SK-N-SH (cell line): ENCODE measurements around the gene ASTN2. TPM values are rescaled to one million over a fixed set of nuclear protein-coding genes. Genes with fewer than 3 reads are reported as not detected.

ENCODE experiments used
- CTCF ChIA-PET: fragments of 300-600, 350-600 bp; formaldehyde crosslinking; extraction: SDS; loops from one replicate; lab custom pipeline; 2021; lab: Yijun Ruan, JAX
- POLR2A ChIA-PET: fragments of 350-600 bp; sonication (Branson Sonifier 250); formaldehyde crosslinking; extraction: SDS; loops from one replicate; lab custom pipeline; 2020; ENCODE audit warnings: antibody characterized with exemption, inconsistent platforms; lab: Yijun Ruan, JAX
- DNase-seq: peaks from one replicate; pipeline ENCODE4 v3.0.0; 2012
- H2AFZ ChIP-seq: fragments of 200-600 bp; sonication (generic); 2 replicates; pipeline ENCODE4 v1.8.1; 2016; ENCODE audit warnings: antibody characterized with exemption, mild to moderate bottlenecking, low read depth
- H3F3A ChIP-seq: fragments of 200-600 bp; sonication (generic); replicated peaks from 2 replicates; pipeline ENCODE3; 2016; ENCODE audit warnings: antibody characterized with exemption, mild to moderate bottlenecking; ENCODE audit not compliant: insufficient read depth
- H3K27ac ChIP-seq, 2 experiments: fragments of 200-500 bp in 1 of 2; fragments of 200-600 bp in 1 of 2; sonication (Bioruptor generic) in 1 of 2; sonication (generic), shearing (Covaris generic) in 1 of 2; 2 replicates each; pipeline versions ENCODE4 v1.5.1 to v1.6.1; 2014 to 2016; ENCODE audit warnings: low read depth in 2 of 2, inconsistent platforms in 1 of 2, low read length in 1 of 2, mild to moderate bottlenecking in 1 of 2, mixed read lengths in 1 of 2
- H3K27me3 ChIP-seq: fragments of 200-600 bp; sonication (generic), shearing (Covaris generic); 2 replicates; pipeline ENCODE4 v1.6.1; 2016; ENCODE audit warnings: mixed run types; ENCODE audit not compliant: insufficient read depth
- H3K36me3 ChIP-seq, 2 experiments: fragments of 200-500 bp in 1 of 2; fragments of 200-600 bp in 1 of 2; sonication (Bioruptor generic) in 1 of 2; sonication (generic) in 1 of 2; replicated peaks in 1 of 2; 2 replicates each; pipeline versions ENCODE3 to v1.5.1; 2014 to 2016; ENCODE audit warnings: low read length in 1 of 2, mild to moderate bottlenecking in 1 of 2; ENCODE audit not compliant: insufficient read depth in 2 of 2, control insufficient read depth in 1 of 2
- H3K4me1 ChIP-seq, 2 experiments: fragments of 200-500 bp in 1 of 2; fragments of 200-600 bp in 1 of 2; sonication (Bioruptor generic) in 1 of 2; sonication (generic), shearing (Covaris generic) in 1 of 2; 2 replicates each; pipeline versions ENCODE4 v1.5.1 to v1.6.1; 2014 to 2016; ENCODE audit warnings: low read depth in 1 of 2, low read length in 1 of 2, mixed run types in 1 of 2; ENCODE audit not compliant: insufficient read depth in 2 of 2, control insufficient read depth in 1 of 2
- H3K4me2 ChIP-seq: fragments of 200-600 bp; sonication (generic), shearing (Covaris generic); 2 replicates; pipeline ENCODE4 v1.6.1; 2017; ENCODE audit warnings: mixed run types
- H3K4me3 ChIP-seq, 2 experiments: fragments of 200-500 bp in 1 of 2; fragments of 200-600 bp in 1 of 2; sonication (Bioruptor generic) in 1 of 2; sonication (generic), shearing (Covaris generic) in 1 of 2; 2 replicates each; pipeline versions ENCODE4 v1.5.1 to v1.8.1; 2014 to 2016; ENCODE audit warnings: low read depth in 2 of 2, inconsistent platforms in 1 of 2, low read length in 1 of 2, mild to moderate bottlenecking in 1 of 2, mixed read lengths in 1 of 2, moderate library complexity in 1 of 2
- H3K79me2 ChIP-seq: fragments of 200-600 bp; sonication (generic); 2 replicates; pipeline ENCODE4 v1.8.1; 2017; ENCODE audit warnings: mild to moderate bottlenecking; ENCODE audit not compliant: insufficient read depth
- H3K9ac ChIP-seq: fragments of 200-600 bp; sonication (generic); 2 replicates; pipeline ENCODE4 v1.6.1; 2017; ENCODE audit warnings: mixed run types
- H3K9me2 ChIP-seq: fragments of 200-600 bp; sonication (generic); 2 replicates; pipeline ENCODE4 v1.6.1; 2017; ENCODE audit warnings: mixed run types
- H3K9me3 ChIP-seq: fragments of 200-600 bp; sonication (generic); 2 replicates; pipeline ENCODE4 v1.6.1; 2017; ENCODE audit warnings: mixed run types, mild to moderate bottlenecking, moderate library complexity
- H4K20me1 ChIP-seq: fragments of 200-600 bp; sonication (generic); 2 replicates; pipeline ENCODE4 v1.6.1; 2017; ENCODE audit warnings: mild to moderate bottlenecking, mixed run types; ENCODE audit not compliant: insufficient read depth
- CHD2 ChIP-seq: fragments of 150-350 bp; IDR thresholded peaks from 2 replicates; pipeline ENCODE4 v1.6.1; 2018; ENCODE audit warnings: low read length; ENCODE audit not compliant: partially characterized antibody
- ELF1 ChIP-seq: IDR thresholded peaks from 2 replicates; pipeline ENCODE4 v1.4.0; 2012
- EP300 ChIP-seq, 2 experiments: IDR thresholded peaks; 2 replicates each; pipeline versions ENCODE4 v1.4.0 to v1.6.1; 2012; ENCODE audit warnings: borderline replicate concordance in 1 of 2, low read depth in 1 of 2, low read length in 1 of 2
- EZH2phosphoT487 ChIP-seq: fragments of 200-600 bp; sonication (generic); IDR thresholded peaks from 2 replicates; pipeline ENCODE4 v1.6.1; 2017; ENCODE audit warnings: low read depth, mixed run types, mild to moderate bottlenecking, antibody characterized with exemption, moderate library complexity, borderline replicate concordance
- FOSL2 ChIP-seq: IDR thresholded peaks from 2 replicates; pipeline ENCODE4 v1.4.0; 2012; ENCODE audit warnings: low read depth, mild to moderate bottlenecking, moderate library complexity, borderline replicate concordance
- FOXJ3 ChIP-seq: sonication (generic); formaldehyde crosslinking; IDR thresholded peaks from 2 replicates; pipeline ENCODE4 v1.5.1; 2020; ENCODE audit warnings: mild to moderate bottlenecking, missing genetic modification reagents
- GATA2 ChIP-seq: sonication (generic); formaldehyde crosslinking; IDR thresholded peaks from 2 replicates; pipeline ENCODE4 v1.5.0; 2020; ENCODE audit warnings: mild to moderate bottlenecking, missing genetic modification reagents
- JUND ChIP-seq: IDR thresholded peaks from 2 replicates; pipeline ENCODE4 v1.4.0; 2012
- NFIC ChIP-seq: IDR thresholded peaks from 2 replicates; pipeline ENCODE4 v1.4.0; 2012; ENCODE audit warnings: borderline replicate concordance
- NRF1 ChIP-seq: IDR thresholded peaks from 2 replicates; pipeline ENCODE4 v1.6.1; 2012; ENCODE audit warnings: low read depth, mild to moderate bottlenecking, low read length
- PBX3 ChIP-seq: IDR thresholded peaks from 2 replicates; pipeline ENCODE4; 2012
- POLR2AphosphoS5 ChIP-seq: IDR thresholded peaks from 2 replicates; pipeline ENCODE4 v1.6.1; 2012; ENCODE audit warnings: low read depth, low read length
- RAD21 ChIP-seq: IDR thresholded peaks from 2 replicates; pipeline ENCODE4 v1.6.1; 2012; ENCODE audit warnings: mild to moderate bottlenecking, low read length
- RCOR1 ChIP-seq: fragments of 150-350 bp; IDR thresholded peaks from 2 replicates; pipeline ENCODE4 v1.6.1; 2017; ENCODE audit warnings: antibody characterized with exemption, low read length
- RFX5 ChIP-seq: IDR thresholded peaks from 2 replicates; pipeline ENCODE4 v1.6.1; 2012; ENCODE audit warnings: mild to moderate bottlenecking, improper control_type of control experiment, low read length
- RXRA ChIP-seq: IDR thresholded peaks from 2 replicates; pipeline ENCODE4 v1.4.0; 2012; ENCODE audit warnings: low read depth, mild to moderate bottlenecking, borderline replicate concordance
- TAF1 ChIP-seq: IDR thresholded peaks from 2 replicates; pipeline ENCODE4 v1.6.1; 2012; ENCODE audit warnings: low read depth, mild to moderate bottlenecking, low read length, moderate library complexity, borderline replicate concordance
- TCF12 ChIP-seq: IDR thresholded peaks from 2 replicates; pipeline ENCODE4 v1.4.0; 2012
- TEAD4 ChIP-seq: IDR thresholded peaks from 2 replicates; pipeline ENCODE4 v1.4.0; 2012; ENCODE audit warnings: mild to moderate bottlenecking, borderline replicate concordance; ENCODE audit not compliant: insufficient read depth
- WGBS: methylation state at CpG from one replicate; pipeline ENCODE4 v1.1.6; 2017; ENCODE audit warnings: low lambda C conversion rate; 5-methylcytosine and 5-hydroxymethylcytosine counted together
- polyA plus RNA-seq, 3 experiments: library from polyadenylated mRNA; depleted of rRNA; stranded (reverse); fragments of >200 nt; gene quantifications; 2 replicates each; pipeline ENCODE4 v1.2.3, GENCODE V29; 2012
- TF ChIP-seq, protein P1 (sequence below): fragments of 200-600 bp; sonication (generic); IDR thresholded peaks from 2 replicates; pipeline ENCODE4 v1.6.1; 2017; ENCODE audit warnings: antibody characterized with exemption, mild to moderate bottlenecking, moderate library complexity
- TF ChIP-seq, protein P2 (sequence below): IDR thresholded peaks from 2 replicates; pipeline ENCODE4 v1.6.1; 2012; ENCODE audit warnings: mild to moderate bottlenecking, low read depth, low read length, moderate library complexity

ASTN2 gene
- polyA plus RNA-seq, 1 of the 3 experiments (the other 2 are of a cell fraction) = 6.6 TPM

DNA sequence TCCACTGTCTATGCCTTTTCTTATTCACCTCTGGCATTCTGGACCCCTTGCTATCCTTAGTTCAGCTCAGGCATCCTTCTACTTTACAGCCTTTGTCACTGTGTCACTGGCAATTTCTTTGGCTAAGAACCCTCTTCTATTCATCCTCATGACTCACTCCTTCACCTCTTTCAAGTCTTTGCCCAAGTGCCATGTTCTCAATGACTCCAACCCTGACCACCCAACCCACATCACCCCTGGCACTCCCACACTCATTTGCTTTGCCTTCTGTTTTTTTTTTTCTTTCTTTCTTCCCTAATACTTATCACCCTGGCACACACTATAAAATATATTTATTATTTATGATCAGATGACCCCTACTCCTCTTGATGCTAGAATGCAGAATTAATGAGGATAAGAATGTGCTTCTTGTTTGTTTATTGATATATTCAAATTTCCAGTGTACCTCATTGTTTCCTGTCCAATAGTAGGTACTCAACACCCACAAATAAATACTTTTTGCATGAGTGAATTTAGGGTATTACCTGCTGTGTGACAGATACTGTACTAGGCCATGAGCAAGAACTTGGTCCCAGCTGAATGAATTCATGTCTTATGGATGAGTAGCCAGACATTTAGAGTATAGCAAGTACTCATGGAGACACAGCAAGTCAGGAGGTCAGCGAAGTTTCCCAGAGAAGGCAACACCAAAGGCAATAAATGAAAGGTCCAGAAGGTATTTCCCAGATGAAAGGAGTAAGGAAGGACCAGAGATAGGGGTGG lies 1025.1 kb downstream of the ASTN2 start:
- WGBS = 88% methylated on average over 1 of the region's 1 CpG
- DNase-seq = no peak
- ChIA-PET CTCF (no interaction called here), POLR2A (no interaction called here)
- Histone ChIP-seq H3K9ac (no peak overlapping the region), H3K4me2 (no peak overlapping the region), H3K36me3 (peaks cover 51 to 81% of the 10 kb centered on the region in 2 experiments), H3K4me3 (no peak overlapping the region), H3K9me2 (no peaks in the 10 kb centered on the region), H3K79me2 (no peaks in the 10 kb centered on the region), H3F3A (peaks cover 11% of the 10 kb centered on the region), H3K4me1 (no peaks in the 10 kb centered on the region), H2AFZ (no peak overlapping the region), H4K20me1 (no peaks in the 10 kb centered on the region; the same call in 1 of the 2 replicates), H3K27me3 (no peaks in the 10 kb centered on the region), H3K27ac (no peak overlapping the region), H3K9me3 (no peaks in the 10 kb centered on the region)
- TF ChIP-seq EP300 (IDR thresholded peaks at IDR 0.05; ENCODE audit: borderline replicate concordance in 1 of 2, low read depth in 1 of 2, low read length in 1 of 2) = no peak
- TF ChIP-seq CHD2 = no peak
- TF ChIP-seq RFX5 = no peak
- no peak for TF ChIP-seq TAF1
- no peak for TF ChIP-seq ELF1
- TF ChIP-seq TEAD4 = no peak
- no peak for TF ChIP-seq FOSL2
- TF ChIP-seq RAD21 = no peak
- TF ChIP-seq, protein P1, sequence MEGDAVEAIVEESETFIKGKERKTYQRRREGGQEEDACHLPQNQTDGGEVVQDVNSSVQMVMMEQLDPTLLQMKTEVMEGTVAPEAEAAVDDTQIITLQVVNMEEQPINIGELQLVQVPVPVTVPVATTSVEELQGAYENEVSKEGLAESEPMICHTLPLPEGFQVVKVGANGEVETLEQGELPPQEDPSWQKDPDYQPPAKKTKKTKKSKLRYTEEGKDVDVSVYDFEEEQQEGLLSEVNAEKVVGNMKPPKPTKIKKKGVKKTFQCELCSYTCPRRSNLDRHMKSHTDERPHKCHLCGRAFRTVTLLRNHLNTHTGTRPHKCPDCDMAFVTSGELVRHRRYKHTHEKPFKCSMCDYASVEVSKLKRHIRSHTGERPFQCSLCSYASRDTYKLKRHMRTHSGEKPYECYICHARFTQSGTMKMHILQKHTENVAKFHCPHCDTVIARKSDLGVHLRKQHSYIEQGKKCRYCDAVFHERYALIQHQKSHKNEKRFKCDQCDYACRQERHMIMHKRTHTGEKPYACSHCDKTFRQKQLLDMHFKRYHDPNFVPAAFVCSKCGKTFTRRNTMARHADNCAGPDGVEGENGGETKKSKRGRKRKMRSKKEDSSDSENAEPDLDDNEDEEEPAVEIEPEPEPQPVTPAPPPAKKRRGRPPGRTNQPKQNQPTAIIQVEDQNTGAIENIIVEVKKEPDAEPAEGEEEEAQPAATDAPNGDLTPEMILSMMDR = no peak
- TF ChIP-seq FOXJ3 (CRISPR knock-in tag) = no peak
- no peak for TF ChIP-seq RCOR1
- no peak for TF ChIP-seq JUND
- TF ChIP-seq PBX3 = no peak

GRCh38 chr9:116387934-116388698 lies 1026.7 kb downstream of the ASTN2 start:
- Histone ChIP-seq H3K36me3 (peaks cover 43 to 83% of the 10 kb centered on the region in 2 experiments), H3K4me2 (no peak overlapping the region), H3K79me2 (no peaks in the 10 kb centered on the region; the same call in 1 of the 2 replicates), H3K9me2 (no peaks in the 10 kb centered on the region), H3F3A (peaks cover 15% of the 10 kb centered on the region), H2AFZ (no peak overlapping the region), H3K9ac (no peak overlapping the region), H3K4me3 (no peak overlapping the region), H4K20me1 (no peaks in the 10 kb centered on the region; the same call in 1 of the 2 replicates), H3K27me3 (no peaks in the 10 kb centered on the region), H3K4me1 (peaks cover 0 to 5% of the 10 kb centered on the region in 2 experiments; a peak in 1 of 4 replicates), H3K27ac (no peak overlapping the region), H3K9me3 (no peaks in the 10 kb centered on the region)
- 95% methylated on average over 6 of the region's 6 CpGs for WGBS
- ChIA-PET POLR2A (no interaction called here), CTCF (no interaction called here)
- DNase-seq = no peak
- TF ChIP-seq NFIC (no peak), RXRA (no peak), TCF12 (no peak), POLR2AphosphoS5 (no peak), RCOR1 (no peak), GATA2 (CRISPR knock-in tag) (no peak), EZH2phosphoT487 (no peak), TAF1 (no peak), NRF1 (no peak), FOSL2 (no peak)
- TF ChIP-seq, protein P2, sequence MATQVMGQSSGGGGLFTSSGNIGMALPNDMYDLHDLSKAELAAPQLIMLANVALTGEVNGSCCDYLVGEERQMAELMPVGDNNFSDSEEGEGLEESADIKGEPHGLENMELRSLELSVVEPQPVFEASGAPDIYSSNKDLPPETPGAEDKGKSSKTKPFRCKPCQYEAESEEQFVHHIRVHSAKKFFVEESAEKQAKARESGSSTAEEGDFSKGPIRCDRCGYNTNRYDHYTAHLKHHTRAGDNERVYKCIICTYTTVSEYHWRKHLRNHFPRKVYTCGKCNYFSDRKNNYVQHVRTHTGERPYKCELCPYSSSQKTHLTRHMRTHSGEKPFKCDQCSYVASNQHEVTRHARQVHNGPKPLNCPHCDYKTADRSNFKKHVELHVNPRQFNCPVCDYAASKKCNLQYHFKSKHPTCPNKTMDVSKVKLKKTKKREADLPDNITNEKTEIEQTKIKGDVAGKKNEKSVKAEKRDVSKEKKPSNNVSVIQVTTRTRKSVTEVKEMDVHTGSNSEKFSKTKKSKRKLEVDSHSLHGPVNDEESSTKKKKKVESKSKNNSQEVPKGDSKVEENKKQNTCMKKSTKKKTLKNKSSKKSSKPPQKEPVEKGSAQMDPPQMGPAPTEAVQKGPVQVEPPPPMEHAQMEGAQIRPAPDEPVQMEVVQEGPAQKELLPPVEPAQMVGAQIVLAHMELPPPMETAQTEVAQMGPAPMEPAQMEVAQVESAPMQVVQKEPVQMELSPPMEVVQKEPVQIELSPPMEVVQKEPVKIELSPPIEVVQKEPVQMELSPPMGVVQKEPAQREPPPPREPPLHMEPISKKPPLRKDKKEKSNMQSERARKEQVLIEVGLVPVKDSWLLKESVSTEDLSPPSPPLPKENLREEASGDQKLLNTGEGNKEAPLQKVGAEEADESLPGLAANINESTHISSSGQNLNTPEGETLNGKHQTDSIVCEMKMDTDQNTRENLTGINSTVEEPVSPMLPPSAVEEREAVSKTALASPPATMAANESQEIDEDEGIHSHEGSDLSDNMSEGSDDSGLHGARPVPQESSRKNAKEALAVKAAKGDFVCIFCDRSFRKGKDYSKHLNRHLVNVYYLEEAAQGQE = no peak
